SU-DHL-6 (cell line): ENCODE results near the gene CCNQ.

Experiments used
- H2AFZ ChIP-seq: fragments of 200-600 bp; sonication (generic); 2 replicates; pipeline ENCODE4 v1.6.1; 2014; ENCODE audit warnings: low read depth, mild to moderate bottlenecking, moderate library complexity, mixed read lengths, antibody characterized with exemption, low read length; ENCODE audit not compliant: severe bottlenecking
- H3F3A ChIP-seq: fragments of 200-600 bp; shearing (Covaris generic); 2 replicates; pipeline ENCODE4 v1.6.0; 2016; ENCODE audit warnings: antibody characterized with exemption, mild to moderate bottlenecking; ENCODE audit not compliant: insufficient read depth
- H3K27ac ChIP-seq: fragments of 200-600 bp; sonication (generic); 2 replicates; pipeline ENCODE4 v1.5.1; 2016; ENCODE audit warnings: low read depth, mild to moderate bottlenecking, low read length, moderate library complexity, mixed read lengths
- H3K27me3 ChIP-seq: fragments of 200-600 bp; sonication (generic), shearing (Covaris generic); 2 replicates; pipeline ENCODE4 v1.6.0; 2014; ENCODE audit warnings: mild to moderate bottlenecking, low read length
- H3K36me3 ChIP-seq: fragments of 200-600 bp; sonication (generic); 2 replicates; pipeline ENCODE4 v1.6.1; 2014; ENCODE audit warnings: mild to moderate bottlenecking, low read length, mixed read lengths
- H3K4me2 ChIP-seq: fragments of 300-600, 200-600 bp; shearing (Covaris generic), sonication (generic); 2 replicates; pipeline ENCODE4 v1.6.0; 2014; ENCODE audit warnings: low read length, low read depth, mild to moderate bottlenecking; ENCODE audit not compliant: poor library complexity, severe bottlenecking
- H3K4me3 ChIP-seq: fragments of 200-600 bp; sonication (generic); 2 replicates; pipeline ENCODE4 v1.5.1; 2014; ENCODE audit warnings: antibody characterized with exemption, low read length, mild to moderate bottlenecking, mixed read lengths; ENCODE audit not compliant: insufficient read depth, poor library complexity, severe bottlenecking
- H3K79me2 ChIP-seq: fragments of 200-600 bp; sonication (generic); 2 replicates; pipeline ENCODE4 v1.6.1; 2014; ENCODE audit warnings: mild to moderate bottlenecking, low read length, moderate library complexity; ENCODE audit not compliant: insufficient read depth
- H3K9ac ChIP-seq: fragments of 200-600 bp; sonication (generic); 2 replicates; pipeline ENCODE4 v1.7.0; 2014; ENCODE audit warnings: mild to moderate bottlenecking, low read length
- H3K9me2 ChIP-seq: fragments of 200-600 bp; sonication (generic); replicated peaks from 2 replicates; pipeline ENCODE4 v1.6.1; 2014; ENCODE audit warnings: low read length; ENCODE audit not compliant: insufficient read depth
- H3K9me3 ChIP-seq: fragments of 200-600 bp; sonication (generic); 2 replicates; pipeline ENCODE4 v1.6.1; 2014; ENCODE audit warnings: low read length, mixed read lengths; ENCODE audit not compliant: insufficient read depth
- H4K20me1 ChIP-seq: fragments of 200-600 bp; sonication (generic); 2 replicates; pipeline ENCODE4 v1.6.1; 2014; ENCODE audit warnings: low read depth, mild to moderate bottlenecking, antibody characterized with exemption, low read length, moderate library complexity, mixed read lengths
- CTCF ChIP-seq: fragments of 200-600 bp; sonication (generic); IDR thresholded peaks from one replicate; pipeline ENCODE4 v1.5.1; 2017; ENCODE audit warnings: antibody characterized with exemption, mild to moderate bottlenecking, low read length, moderate library complexity; ENCODE audit not compliant: insufficient read depth, poor library complexity, severe bottlenecking
- EZH2phosphoT487 ChIP-seq: fragments of 200-600 bp; sonication (generic), shearing (Covaris generic); conservative IDR thresholded peaks from 2 replicates; pipeline ENCODE4 v1.6.1; 2018; ENCODE audit warnings: mild to moderate bottlenecking, antibody characterized with exemption, low read length, moderate library complexity, mixed read lengths

CCNQ gene

GRCh38 chrX:153592966-153593688 is 5.8 kb downstream of the CCNQ start:
- no peaks in the 10 kb centered on the region for H3K79me2 ChIP-seq
- no peaks in the 10 kb centered on the region for H3K9me2 ChIP-seq
- no peak overlapping the region for H2AFZ ChIP-seq
- no peak overlapping the region for H3K4me2 ChIP-seq
- H3K36me3 ChIP-seq = no peaks in the 10 kb centered on the region
- H3K4me3 ChIP-seq = no peak overlapping the region
- no peaks in the 10 kb centered on the region for H3F3A ChIP-seq
- H3K9me3 ChIP-seq = no peaks in the 10 kb centered on the region
- H4K20me1 ChIP-seq = no peaks in the 10 kb centered on the region
- no peak overlapping the region for H3K27ac ChIP-seq
- TF ChIP-seq EZH2phosphoT487 (no peak), CTCF (no peak)
- no peak overlapping the region for H3K9ac ChIP-seq
- no peaks in the 10 kb centered on the region for H3K27me3 ChIP-seq

GRCh38 chrX:153592091-153592833 is 6.7 kb downstream of the CCNQ start:
- H3K9me2 ChIP-seq = no peaks in the 10 kb centered on the region
- no peak overlapping the region for H3K27ac ChIP-seq
- H3K27me3 ChIP-seq = no peaks in the 10 kb centered on the region
- H3K4me3 ChIP-seq = no peak overlapping the region
- no peak overlapping the region for H3K9ac ChIP-seq
- H4K20me1 ChIP-seq = no peaks in the 10 kb centered on the region
- no peaks in the 10 kb centered on the region for H3K9me3 ChIP-seq
- no peaks in the 10 kb centered on the region for H3F3A ChIP-seq
- no peaks in the 10 kb centered on the region for H3K79me2 ChIP-seq
- H2AFZ ChIP-seq = no peak overlapping the region
- H3K36me3 ChIP-seq = no peaks in the 10 kb centered on the region
- H3K4me2 ChIP-seq = no peak overlapping the region
- TF ChIP-seq CTCF = no peak
- TF ChIP-seq EZH2phosphoT487 = no peak

GRCh38 chrX:153590961-153591956 is 7.7 kb downstream of the CCNQ start:
- TF ChIP-seq EZH2phosphoT487 (no peak), CTCF (no peak)
- no peaks in the 10 kb centered on the region for H3K36me3 ChIP-seq
- no peak overlapping the region for H3K4me3 ChIP-seq
- H3F3A ChIP-seq = no peaks in the 10 kb centered on the region
- H3K79me2 ChIP-seq = no peaks in the 10 kb centered on the region
- H3K9me2 ChIP-seq = no peaks in the 10 kb centered on the region
- H3K4me2 ChIP-seq = no peak overlapping the region
- H3K9ac ChIP-seq = no peak overlapping the region
- H3K9me3 ChIP-seq = no peaks in the 10 kb centered on the region
- no peaks in the 10 kb centered on the region for H3K27me3 ChIP-seq
- H3K27ac ChIP-seq = no peak overlapping the region
- no peak overlapping the region for H2AFZ ChIP-seq
- H4K20me1 ChIP-seq = no peaks in the 10 kb centered on the region
